Activated CD8-positive, alpha-beta memory T cell treated with anti-CD3 and anti-CD28 coated beads, Interleukin-2, amount 50 U/mL, for 48 hours (primary cell): ENCODE results near the gene ZNF33A.
"Not testable (repeated sequence)": the region's sequence is repeated elsewhere in the genome, so short reads cannot be mapped to it uniquely, and the experiment has no call there.

ENCODE experiments used
- DNase-seq: peaks from one replicate; pipeline ENCODE4 v3.0.0-alpha.2; 2020

ZNF33A gene

GRCh38 chr10:38010119-38010903 is at the start of gene ZNF33A:
TSS of gene ZNF33A (plus strand) at chr10:38010675. CDS start at chr10:38012342, 1,667 bp downstream.
- DNase-seq = peak; percentile 90

DNA sequence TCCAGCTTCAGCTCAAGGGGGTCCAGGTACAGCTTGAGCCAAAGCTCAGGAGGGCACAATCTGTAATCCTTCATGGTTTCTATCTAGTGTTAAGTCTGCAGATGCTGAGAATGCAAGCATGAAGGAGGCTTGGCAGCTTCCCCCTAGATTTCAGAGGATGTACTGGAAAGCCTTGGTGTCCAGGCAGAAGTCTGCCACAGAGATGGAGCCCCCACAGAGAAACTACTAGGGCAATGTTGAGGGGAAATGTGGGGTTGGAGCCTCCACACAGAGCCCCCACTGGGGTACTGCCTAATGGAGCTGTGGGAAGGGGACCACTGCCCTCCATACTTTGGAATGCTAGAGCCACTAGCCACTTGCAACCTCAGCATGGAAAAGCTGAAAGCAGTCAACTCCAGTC is 45.5 kb upstream of the ZNF33A start:
- no peak for DNase-seq

- no peak for DNase-seq
Observed at GRCh38 chr10:37972396-37972795, 38.1 kb upstream of the ZNF33A start.

DNA sequence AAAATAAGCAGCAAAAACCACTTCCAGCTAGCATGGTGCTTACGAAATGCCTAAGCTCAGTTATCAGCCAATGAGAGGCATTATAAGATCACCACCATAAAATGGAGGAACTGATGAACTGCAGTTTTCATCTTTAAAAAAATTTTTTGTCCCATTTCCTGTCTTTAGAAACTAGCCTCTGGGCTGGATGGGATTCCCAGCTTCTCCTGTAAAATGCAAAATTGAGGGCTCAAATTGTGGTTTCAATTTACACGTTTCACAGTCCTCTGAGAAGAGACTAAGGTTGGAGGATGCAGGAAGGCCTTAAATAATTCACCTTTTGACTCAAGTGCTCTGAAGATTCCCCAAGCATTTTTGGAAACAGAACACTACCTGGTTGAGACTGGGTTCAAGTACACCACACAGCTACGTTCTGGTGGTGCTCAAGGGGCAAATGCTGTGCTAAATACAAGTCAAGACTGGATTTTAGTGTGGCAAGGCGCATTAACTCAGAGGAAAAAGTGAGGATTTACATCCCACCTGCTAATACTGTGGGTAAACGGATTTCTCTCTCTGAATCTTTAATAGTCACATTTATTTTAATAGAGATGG is 35.0 kb upstream of the ZNF33A start:
- no peak for DNase-seq

DNA sequence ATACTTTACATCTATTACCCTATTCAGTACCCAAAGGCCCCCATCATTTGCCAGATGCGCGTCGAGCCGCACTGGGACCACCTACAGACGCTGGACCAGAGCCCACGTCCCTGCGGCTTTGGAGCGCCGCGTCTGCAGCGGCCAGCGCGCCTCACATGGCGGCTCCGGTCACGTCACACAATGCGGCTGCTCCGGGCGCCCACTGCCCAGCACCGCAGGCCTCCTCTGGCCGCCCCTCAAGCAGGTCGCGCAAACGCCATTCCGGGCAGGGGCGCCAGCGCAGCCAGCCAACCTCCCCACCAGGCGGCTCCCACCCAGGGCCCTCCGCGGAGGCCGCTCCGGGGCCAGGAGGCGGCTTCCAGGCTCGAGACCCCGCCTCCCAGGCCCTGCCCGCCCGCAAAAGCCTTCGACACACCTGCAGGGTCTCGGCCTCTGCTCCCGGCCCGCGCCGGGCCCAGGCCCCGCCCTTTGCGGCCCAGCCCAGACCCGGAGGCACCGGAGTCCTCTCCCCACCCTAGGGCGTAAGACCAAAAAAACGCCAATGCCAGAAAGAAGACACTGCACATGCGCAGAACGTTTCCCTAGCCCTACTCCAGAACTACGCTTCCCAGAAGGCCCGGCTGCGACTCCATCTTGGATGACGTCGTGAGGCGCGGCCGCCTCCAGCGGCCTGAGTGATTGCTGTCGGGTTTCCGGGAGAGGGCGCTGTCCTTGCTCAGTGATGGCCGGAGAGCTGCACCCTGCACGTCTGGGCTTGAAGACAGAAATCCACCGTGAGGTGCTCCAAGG is 34.2 kb upstream of the ZNF33A start, which contains the start of gene ZNF25:
ZNF25 (minus strand) TSS at position 557 of the 789 bp plus-strand sequence. CDS start 4,925 bp downstream, outside the sequence.
- DNase-seq = peak; percentile 96

- DNase-seq = no peak
Observed at GRCh38 chr10:37976880-37977203, 33.6 kb upstream of the ZNF33A start.

DNA sequence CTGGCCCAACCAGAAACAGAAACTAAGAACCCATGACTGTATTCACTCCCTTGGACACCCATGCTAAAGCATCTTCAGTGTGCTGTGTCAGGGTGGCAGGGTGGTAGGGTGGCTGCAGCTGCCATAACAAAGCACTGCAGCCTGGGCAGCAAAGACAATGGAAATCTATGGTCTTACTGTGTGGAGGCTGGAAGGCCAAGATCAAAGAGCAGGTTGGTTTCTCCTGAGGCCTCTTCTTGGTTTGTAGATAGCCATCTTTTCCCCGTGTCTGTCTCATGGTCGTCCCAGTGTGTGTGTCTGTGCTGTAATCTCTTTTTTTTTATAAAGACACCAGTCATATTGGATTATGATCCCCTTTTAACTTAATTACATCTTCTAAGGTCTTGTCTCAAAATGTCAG is 18.8 kb upstream of the ZNF33A start:
- DNase-seq = no peak

DNA sequence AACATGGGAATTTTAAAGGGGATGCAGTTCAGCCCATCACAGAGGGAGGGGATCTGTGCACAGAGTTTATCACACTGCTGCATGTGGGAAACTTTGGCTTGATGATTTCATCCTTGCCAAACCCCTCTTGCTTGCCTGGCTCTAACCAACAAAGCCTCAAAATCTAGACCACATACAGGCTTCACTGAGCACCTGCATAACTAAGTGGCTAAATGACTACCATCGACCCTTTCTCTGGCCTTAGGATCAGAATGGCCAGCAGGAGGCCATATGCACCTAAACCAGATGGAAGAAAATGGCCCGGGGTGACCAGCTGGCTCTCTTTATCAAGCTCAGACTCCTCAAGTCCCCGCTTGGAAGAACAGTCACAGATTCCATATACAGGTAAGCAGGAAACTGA is 18.4 kb upstream of the ZNF33A start:
- DNase-seq = no peak

- DNase-seq = not testable (repeated sequence)
Observed at GRCh38 chr10:37998920-37999319, 11.6 kb upstream of the ZNF33A start.

- not testable (repeated sequence) for DNase-seq
Observed at GRCh38 chr10:38000474-38000873, 10.0 kb upstream of the ZNF33A start.

GRCh38 chr10:38003026-38003425 is 7.4 kb upstream of the ZNF33A start:
- DNase-seq = no peak

DNA sequence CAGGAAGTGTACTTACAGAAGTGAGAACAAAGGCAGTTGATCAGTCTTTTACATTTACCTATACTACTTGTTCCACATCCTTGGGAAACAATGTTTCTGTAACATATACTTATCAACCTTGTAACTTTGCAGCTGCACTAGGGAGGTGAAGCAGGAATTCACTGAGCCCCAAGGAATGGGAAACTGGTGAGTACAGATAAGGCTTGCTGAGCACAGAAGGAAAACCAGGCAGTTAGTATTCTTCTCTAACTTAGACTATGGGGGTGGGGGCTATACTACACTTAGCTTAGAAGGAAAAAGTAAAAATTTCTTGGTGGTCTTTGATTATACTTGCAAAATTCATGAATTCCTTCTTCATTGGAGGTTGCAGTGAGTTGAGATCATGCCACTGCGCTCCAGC is 6.9 kb upstream of the ZNF33A start:
- no peak for DNase-seq

DNA sequence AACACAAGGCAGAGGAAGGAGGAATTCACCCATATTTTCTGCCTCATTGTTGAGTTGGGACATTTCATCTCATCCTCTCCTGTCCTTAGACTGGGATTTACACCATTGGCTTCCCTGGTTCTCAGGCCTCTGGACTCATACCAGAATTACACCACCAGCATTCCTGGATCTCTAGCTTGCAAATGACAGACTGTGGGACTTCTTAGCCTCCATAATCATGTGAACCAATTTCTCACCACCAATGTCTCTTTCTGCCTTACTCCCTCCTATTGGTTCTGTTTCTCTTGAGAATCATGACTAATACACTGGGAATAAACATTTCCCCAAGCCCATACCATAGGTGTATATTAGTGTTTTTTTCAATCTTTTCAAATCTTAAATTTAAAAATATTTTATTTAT is 2.9 kb upstream of the ZNF33A start:
- no peak for DNase-seq

DNA sequence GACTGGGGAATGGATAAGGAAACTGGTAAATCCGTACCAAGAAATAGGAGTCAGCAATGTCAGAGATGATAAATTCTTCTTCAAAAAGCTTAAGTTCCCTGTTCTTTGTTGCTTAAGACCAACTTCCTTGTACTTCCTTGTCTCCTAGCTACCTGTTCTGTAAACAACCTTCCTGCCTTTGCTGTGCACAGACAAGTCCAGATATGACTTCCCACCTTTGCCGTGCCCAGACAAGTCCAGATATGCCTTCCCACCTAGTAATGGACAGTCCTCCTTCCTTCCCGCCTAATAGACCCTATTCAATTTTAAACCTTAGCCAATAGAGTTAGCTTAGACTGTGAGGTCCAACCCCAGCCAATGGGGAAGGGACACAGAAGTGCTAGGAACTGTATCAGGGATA is 2.5 kb upstream of the ZNF33A start:
- no peak for DNase-seq

- no peak for DNase-seq
Observed at GRCh38 chr10:38016354-38016753, 5.9 kb downstream of the ZNF33A start.

DNA sequence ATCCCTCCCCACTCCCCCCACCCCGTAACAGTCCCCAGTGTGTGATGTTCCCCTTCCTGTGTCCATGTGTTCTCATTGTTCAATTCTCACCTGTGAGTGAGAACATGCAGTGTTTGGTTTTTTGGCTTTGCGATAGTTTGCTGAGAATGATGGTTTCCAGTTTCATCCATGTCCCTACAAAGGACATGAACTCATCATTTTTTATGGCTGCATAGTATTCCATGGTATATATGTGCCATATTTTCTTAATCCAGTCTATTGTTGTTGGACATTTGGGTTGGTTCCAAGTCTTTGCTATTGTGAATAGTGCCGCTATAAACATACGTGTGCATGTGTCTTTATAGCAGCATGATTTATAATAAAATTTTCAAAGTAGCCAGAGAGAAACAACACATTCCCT is 8.6 kb downstream of the ZNF33A start:
- not testable (repeated sequence) for DNase-seq

GRCh38 chr10:38025283-38025682 is 14.8 kb downstream of the ZNF33A start:
- DNase-seq = no peak

GRCh38 chr10:38027986-38028385 is 17.5 kb downstream of the ZNF33A start:
- no peak for DNase-seq

GRCh38 chr10:38032886-38033285 is 22.4 kb downstream of the ZNF33A start:
- no peak for DNase-seq

- DNase-seq = no peak
Observed at GRCh38 chr10:38038107-38038931, 27.8 kb downstream of the ZNF33A start.

GRCh38 chr10:38038932-38039245 is 28.4 kb downstream of the ZNF33A start:
- no peak for DNase-seq

DNA sequence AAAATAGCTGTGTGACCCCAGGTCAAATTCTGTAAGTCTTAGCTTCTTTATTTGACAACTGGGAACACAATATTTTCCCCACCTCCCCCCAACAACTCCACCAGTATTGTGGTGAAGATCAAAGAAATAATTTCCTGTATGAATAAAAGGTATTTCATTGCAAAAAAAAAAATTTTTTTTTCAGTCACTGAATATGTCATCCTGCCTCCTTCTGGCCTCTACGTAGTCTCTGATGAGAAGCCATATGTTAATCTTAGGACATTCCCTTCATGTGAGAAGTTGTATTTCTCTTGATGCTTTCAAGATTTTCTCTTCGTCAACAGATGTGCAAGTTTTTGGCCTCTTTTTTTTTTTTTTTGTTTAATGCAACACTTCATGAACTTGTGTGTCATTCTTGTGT is 33.0 kb downstream of the ZNF33A start:
- no peak for DNase-seq

- DNase-seq = no peak
Observed at GRCh38 chr10:38045129-38045528, 34.7 kb downstream of the ZNF33A start.
